Nasal cavity respiratory epithelium epithelial cell of viscerocranial mucosa (primary cell): ENCODE data around the gene BRD3OS. TPM values are rescaled to one million over a fixed set of nuclear protein-coding genes. Genes with fewer than 3 reads are reported as not detected.

Experiments
- total RNA-seq: library from RNA; depleted of rRNA; stranded (reverse); fragments of >200 nt; gene quantifications from 2 replicates; pipeline ENCODE4 v1.2.3, GENCODE V29; 2014

Gene BRD3OS, protein sequence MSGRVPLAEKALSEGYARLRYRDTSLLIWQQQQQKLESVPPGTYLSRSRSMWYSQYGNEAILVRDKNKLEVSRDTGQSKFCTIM
- total RNA-seq = 4.4 and 11.6 TPM in 2 replicates

DNA sequence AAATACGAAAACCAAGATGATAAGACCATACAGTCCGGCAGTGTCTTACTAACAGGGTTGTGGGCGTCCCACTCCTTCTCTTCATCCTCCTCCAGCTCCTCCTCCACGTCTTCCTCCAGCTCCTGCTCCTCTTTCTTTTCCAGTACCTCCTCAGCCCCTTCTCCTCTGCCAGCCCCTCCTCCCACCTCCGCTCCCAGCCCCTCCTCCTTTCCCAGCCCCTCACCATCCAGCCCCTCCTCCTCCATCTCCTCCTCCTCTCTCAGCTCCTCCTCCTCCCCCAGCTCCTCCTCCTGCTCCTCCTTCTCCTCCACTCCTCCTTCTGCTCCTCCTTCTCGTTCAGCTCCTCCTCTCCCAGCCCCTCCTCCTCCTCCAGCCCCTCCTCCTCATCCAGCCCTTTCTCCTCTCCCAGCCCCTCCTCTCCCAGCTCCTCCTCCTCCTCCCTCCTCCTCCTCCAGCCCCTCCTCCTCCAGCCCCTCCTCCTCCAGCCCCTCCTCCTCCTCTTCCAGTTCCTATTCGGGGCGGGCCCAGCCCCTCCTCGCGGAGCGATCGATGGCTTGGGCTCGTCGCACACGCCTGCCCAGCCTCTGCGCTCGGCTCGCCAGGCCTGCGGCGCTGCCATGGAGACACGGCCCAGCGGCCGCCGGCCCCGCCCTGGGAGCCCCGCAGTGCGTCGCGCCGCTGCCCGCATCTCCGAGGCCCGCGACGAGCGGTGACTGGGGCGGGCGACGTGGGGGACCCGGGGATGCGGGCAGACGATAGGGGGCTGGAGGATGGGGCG lies at the start of gene BRD3OS:
TSS of gene BRD3OS (plus strand) at position 654 of the 778 bp plus-strand sequence. CDS start 1,267 bp downstream, outside the sequence.

DNA sequence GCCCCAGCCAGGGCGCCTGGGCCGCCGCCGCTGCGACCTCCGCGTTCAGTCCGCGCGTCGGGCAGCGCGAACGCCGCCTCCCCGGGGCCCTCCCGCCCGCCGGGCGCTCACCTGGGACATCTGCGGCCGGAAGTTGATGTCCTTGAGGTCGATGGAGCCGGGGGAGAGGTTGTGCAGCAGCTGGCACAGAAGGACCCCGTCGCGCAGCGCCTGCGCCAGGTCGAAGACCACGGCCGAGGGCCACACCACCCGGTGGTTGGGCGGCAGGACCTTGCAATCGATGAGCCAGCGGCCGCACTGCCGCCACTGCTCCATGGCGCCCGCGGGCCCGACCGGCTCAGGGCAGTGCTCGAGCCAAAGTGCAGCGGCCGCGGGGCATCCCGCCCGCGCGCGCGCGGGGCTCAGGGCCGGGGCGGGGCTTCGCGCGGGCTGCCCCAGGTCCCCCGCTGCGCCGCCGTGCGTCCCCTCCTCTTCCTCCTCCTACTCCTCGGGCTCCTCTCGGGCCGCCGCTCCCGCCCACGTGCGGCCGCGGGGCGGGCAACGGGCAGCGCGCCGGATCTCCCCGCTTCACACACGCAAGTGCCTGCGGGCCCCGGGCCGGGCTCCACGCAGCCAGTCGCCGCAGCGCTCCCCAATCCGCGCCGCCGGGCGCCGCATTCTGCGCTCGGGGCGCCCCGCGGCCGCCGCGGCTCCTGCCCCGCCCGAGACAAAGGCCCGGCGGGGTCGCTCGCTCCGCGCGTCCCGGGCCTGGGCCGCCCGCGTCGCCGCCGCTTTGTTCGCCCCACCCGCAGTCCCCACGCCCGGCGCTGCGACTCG lies 33.1 kb upstream of the BRD3OS start, which contains the start of gene VAV2:
TSS of gene VAV2 (minus strand) at position 361 of the 816 bp plus-strand sequence. CDS start at position 315, 46 bp downstream.

DNA sequence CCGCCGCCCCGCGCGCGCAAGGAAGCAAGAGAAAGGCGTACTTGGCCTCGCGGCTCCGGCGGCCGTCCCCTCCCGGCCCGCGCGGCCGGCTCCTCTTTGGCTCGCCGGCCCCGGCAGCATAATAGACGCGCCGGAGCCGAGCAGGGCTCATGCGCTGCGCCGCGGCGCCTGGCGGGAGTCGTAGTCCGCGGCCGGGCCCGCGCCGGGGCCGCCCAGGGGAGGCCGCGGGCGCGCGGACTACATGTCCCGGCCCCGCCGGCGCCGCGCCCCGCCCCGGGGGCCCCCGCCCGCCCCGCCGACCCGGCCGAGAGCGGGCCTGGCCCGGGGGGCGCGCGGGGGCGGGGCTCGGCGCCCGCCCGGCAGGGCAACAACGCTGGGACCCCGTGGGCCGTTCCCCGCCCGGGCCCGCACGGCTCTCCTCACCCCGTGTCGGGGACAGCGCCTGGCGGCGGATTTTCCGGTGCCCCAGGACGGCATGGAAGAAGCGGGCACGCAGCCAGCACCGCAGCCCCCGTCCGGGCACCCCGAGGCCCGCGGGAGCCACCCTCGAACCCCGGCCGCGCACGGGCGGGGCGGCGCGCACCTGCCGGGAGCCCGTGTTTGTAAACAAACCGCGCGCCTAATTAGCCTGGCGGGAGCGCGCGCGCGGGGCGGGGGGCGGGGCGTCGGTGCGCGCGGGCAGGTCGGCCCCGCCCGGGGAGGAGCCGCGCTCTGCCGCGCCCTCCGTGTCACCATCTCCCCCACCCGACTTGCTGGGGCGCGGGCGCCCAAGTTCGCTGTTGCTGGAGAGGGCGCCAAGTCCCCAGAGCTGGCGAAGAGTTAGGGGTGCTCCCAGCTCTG lies 42.8 kb downstream of the BRD3OS start, which contains the start of gene BRD3:
TSS of gene BRD3 (minus strand) at position 123 of the 840 bp plus-strand sequence. CDS start 14,549 bp downstream, outside the sequence.

Other genes starting within 250 kb of the BRD3OS start
- gene VAV2, start 33.2 kb upstream of the BRD3OS start, total RNA-seq = 21.2 and 56.4 TPM in 2 replicates
- 6.8 and 22.7 TPM in 2 replicates for gene BRD3, start 42.5 kb downstream of the BRD3OS start, total RNA-seq
- 21.2 and 33.5 TPM in 2 replicates for gene WDR5, start 110.6 kb downstream of the BRD3OS start, total RNA-seq
- gene RNU6ATAC, start 139.1 kb downstream of the BRD3OS start, total RNA-seq = not detected in 2 replicates